ENCODE results near the gene TMEM129.

TMEM129 gene

GRCh38 chr4:1757836-1758235, 36.7 kb upstream of the TMEM129 start:
- no peak for DNase-seq

GRCh38 chr4:1756893-1757779, 36.0 kb upstream of the TMEM129 start:
- DNase-seq: no peak

GRCh38 chr4:1756079-1756478, 35.0 kb upstream of the TMEM129 start:
- no peak for DNase-seq

- DNase-seq: no peak
Measured at GRCh38 chr4:1755297-1755696, 34.2 kb upstream of the TMEM129 start.

- no peak for DNase-seq
Measured at GRCh38 chr4:1754336-1754735, 33.2 kb upstream of the TMEM129 start.

GRCh38 chr4:1753697-1754311, 32.7 kb upstream of the TMEM129 start:
- DNase-seq: no peak

- no peak for DNase-seq
Measured at GRCh38 chr4:1753294-1753696, 32.2 kb upstream of the TMEM129 start.

- DNase-seq: no peak
Measured at GRCh38 chr4:1752284-1753041, 31.3 kb upstream of the TMEM129 start.

GRCh38 chr4:1751919-1752283, 30.8 kb upstream of the TMEM129 start:
- DNase-seq: no peak

- DNase-seq: no peak
Measured at GRCh38 chr4:1751155-1751918, 30.2 kb upstream of the TMEM129 start.

GRCh38 chr4:1750381-1751154, 29.4 kb upstream of the TMEM129 start:
- DNase-seq: no peak

- DNase-seq: no peak
Measured at GRCh38 chr4:1749826-1750225, 28.7 kb upstream of the TMEM129 start.

GRCh38 chr4:1749370-1749769, 28.2 kb upstream of the TMEM129 start:
- no peak for DNase-seq

- peak; percentile 28 for DNase-seq
Measured at GRCh38 chr4:1748465-1748995, 27.4 kb upstream of the TMEM129 start.

GRCh38 chr4:1747603-1747967, 26.5 kb upstream of the TMEM129 start:
- no peak for DNase-seq

- DNase-seq: no peak
Measured at GRCh38 chr4:1746919-1747602, 25.9 kb upstream of the TMEM129 start.

- peak; percentile 29 for DNase-seq
Measured at GRCh38 chr4:1746265-1746691, 25.2 kb upstream of the TMEM129 start.

- DNase-seq: no peak
Measured at GRCh38 chr4:1745697-1746096, 24.6 kb upstream of the TMEM129 start.

- no peak for DNase-seq
Measured at GRCh38 chr4:1745165-1745564, 24.0 kb upstream of the TMEM129 start.

- DNase-seq: no peak
Measured at GRCh38 chr4:1744552-1744951, 23.4 kb upstream of the TMEM129 start.

- no peak for DNase-seq
Measured at GRCh38 chr4:1743975-1744374, 22.9 kb upstream of the TMEM129 start.
